ENCODE data around the gene DNM1.

DNA sequence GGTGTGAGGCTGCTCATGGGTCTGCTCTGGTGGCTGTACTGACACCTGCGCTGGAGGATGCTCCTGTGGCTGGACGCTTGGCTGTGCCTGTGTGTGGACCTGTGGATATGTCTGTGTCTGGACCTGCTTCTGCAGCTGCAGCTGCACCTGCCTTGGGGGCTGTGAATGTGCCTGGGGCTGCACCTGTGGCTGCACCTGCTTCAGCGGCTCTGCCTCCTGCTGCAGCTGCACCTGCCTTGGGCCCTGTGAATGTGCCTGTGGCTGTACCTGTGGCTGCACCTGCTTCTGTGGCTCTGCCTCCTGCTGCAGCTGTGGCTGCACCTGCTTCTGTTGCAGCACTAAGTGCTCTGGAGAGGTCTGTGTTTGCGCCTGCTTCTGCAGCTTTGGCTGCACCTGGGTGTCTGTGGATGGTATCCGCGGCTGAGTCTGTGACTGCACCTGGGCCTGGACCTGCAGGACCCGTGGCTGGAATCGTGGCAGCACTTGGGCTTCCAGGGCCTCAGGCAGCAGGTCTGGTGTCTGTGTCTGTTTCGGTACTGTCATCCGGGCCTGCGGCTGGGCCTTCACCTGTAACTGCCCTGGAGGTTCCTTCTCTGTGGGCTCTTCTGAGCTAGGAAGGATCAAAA lies 24.3 kb upstream of the DNM1 start:
- TF ChIP-seq, protein P1, sequence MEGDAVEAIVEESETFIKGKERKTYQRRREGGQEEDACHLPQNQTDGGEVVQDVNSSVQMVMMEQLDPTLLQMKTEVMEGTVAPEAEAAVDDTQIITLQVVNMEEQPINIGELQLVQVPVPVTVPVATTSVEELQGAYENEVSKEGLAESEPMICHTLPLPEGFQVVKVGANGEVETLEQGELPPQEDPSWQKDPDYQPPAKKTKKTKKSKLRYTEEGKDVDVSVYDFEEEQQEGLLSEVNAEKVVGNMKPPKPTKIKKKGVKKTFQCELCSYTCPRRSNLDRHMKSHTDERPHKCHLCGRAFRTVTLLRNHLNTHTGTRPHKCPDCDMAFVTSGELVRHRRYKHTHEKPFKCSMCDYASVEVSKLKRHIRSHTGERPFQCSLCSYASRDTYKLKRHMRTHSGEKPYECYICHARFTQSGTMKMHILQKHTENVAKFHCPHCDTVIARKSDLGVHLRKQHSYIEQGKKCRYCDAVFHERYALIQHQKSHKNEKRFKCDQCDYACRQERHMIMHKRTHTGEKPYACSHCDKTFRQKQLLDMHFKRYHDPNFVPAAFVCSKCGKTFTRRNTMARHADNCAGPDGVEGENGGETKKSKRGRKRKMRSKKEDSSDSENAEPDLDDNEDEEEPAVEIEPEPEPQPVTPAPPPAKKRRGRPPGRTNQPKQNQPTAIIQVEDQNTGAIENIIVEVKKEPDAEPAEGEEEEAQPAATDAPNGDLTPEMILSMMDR (IDR thresholded peaks at IDR 0.05; ENCODE audit: low read depth, low read length, missing input control): no peak
- TF ChIP-seq NR2F2 (IDR thresholded peaks at IDR 0.05): no peak
- TF ChIP-seq JUND (IDR thresholded peaks at IDR 0.05): no peak
- TF ChIP-seq, protein P2, sequence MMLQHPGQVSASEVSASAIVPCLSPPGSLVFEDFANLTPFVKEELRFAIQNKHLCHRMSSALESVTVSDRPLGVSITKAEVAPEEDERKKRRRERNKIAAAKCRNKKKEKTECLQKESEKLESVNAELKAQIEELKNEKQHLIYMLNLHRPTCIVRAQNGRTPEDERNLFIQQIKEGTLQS (IDR thresholded peaks at IDR 0.05): no peak
- TF ChIP-seq, protein P3, sequence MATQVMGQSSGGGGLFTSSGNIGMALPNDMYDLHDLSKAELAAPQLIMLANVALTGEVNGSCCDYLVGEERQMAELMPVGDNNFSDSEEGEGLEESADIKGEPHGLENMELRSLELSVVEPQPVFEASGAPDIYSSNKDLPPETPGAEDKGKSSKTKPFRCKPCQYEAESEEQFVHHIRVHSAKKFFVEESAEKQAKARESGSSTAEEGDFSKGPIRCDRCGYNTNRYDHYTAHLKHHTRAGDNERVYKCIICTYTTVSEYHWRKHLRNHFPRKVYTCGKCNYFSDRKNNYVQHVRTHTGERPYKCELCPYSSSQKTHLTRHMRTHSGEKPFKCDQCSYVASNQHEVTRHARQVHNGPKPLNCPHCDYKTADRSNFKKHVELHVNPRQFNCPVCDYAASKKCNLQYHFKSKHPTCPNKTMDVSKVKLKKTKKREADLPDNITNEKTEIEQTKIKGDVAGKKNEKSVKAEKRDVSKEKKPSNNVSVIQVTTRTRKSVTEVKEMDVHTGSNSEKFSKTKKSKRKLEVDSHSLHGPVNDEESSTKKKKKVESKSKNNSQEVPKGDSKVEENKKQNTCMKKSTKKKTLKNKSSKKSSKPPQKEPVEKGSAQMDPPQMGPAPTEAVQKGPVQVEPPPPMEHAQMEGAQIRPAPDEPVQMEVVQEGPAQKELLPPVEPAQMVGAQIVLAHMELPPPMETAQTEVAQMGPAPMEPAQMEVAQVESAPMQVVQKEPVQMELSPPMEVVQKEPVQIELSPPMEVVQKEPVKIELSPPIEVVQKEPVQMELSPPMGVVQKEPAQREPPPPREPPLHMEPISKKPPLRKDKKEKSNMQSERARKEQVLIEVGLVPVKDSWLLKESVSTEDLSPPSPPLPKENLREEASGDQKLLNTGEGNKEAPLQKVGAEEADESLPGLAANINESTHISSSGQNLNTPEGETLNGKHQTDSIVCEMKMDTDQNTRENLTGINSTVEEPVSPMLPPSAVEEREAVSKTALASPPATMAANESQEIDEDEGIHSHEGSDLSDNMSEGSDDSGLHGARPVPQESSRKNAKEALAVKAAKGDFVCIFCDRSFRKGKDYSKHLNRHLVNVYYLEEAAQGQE (IDR thresholded peaks at IDR 0.05): no peak
- TF ChIP-seq, protein P4, sequence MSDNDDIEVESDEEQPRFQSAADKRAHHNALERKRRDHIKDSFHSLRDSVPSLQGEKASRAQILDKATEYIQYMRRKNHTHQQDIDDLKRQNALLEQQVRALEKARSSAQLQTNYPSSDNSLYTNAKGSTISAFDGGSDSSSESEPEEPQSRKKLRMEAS (IDR thresholded peaks at IDR 0.05): no peak
- TF ChIP-seq GABPA (IDR thresholded peaks at IDR 0.05 in 1 of 2, conservative IDR thresholded peaks at IDR 0.05 in 1 of 2): no peak

All from liver (tissue), 3 donors.